CD14-positive monocyte (primary cell): ENCODE measurements around the gene RAB20. TPM values are rescaled to one million over a fixed set of nuclear protein-coding genes. Genes with fewer than 3 reads are reported as not detected.

ENCODE experiments used
- DNase-seq, 3 donors: peaks; one replicate each; pipeline ENCODE4 v3.0.0-alpha.2; 2011 to 2022
- H2AFZ ChIP-seq: 2 replicates; pipeline ENCODE4 v1.6.0; 2012; ENCODE audit warnings: mild to moderate bottlenecking, low read depth, low read length, inconsistent platforms; ENCODE audit not compliant: insufficient read depth, poor library complexity, severe bottlenecking
- H3K27ac ChIP-seq, 2 donors: 1 replicate in 1 of 2; 2 replicates in 1 of 2; pipeline ENCODE4 v1.5.1; 2012 to 2013; ENCODE audit warnings: low read length in 2 of 2, control low read depth in 1 of 2, inconsistent platforms in 1 of 2, low read depth in 1 of 2, mild to moderate bottlenecking in 1 of 2
- H3K27me3 ChIP-seq, 2 donors: one replicate each; pipeline versions ENCODE4 v1.6.0 to v1.6.1; 2011 to 2013; ENCODE audit warnings: low read length in 2 of 2; ENCODE audit not compliant: control insufficient read depth in 2 of 2, insufficient read depth in 2 of 2
- H3K36me3 ChIP-seq, 2 donors: replicated peaks in 1 of 2; 1 replicate in 1 of 2; 2 replicates in 1 of 2; pipeline versions ENCODE4 v1.5.1 to v1.6.1; 2012 to 2013; ENCODE audit warnings: low read length in 2 of 2, control low read depth in 1 of 2, inconsistent platforms in 1 of 2, mild to moderate bottlenecking in 1 of 2; ENCODE audit not compliant: insufficient read depth in 2 of 2, control insufficient read depth in 1 of 2
- H3K4me1 ChIP-seq, 2 donors: 1 replicate in 1 of 2; 2 replicates in 1 of 2; pipeline versions ENCODE4 v1.5.1 to v1.6.1; 2012 to 2013; ENCODE audit warnings: low read length in 2 of 2, control low read depth in 1 of 2, inconsistent platforms in 1 of 2, mild to moderate bottlenecking in 1 of 2, moderate library complexity in 1 of 2; ENCODE audit not compliant: insufficient read depth in 2 of 2, control insufficient read depth in 1 of 2
- H3K4me2 ChIP-seq: replicated peaks from 2 replicates; pipeline ENCODE3; 2012; ENCODE audit warnings: low read length, moderate library complexity, mild to moderate bottlenecking; ENCODE audit not compliant: poor library complexity, severe bottlenecking; ENCODE audit errors: extremely low read depth
- H3K4me3 ChIP-seq, 3 experiments: fragments of 200-600 bp in 1 of 3; sonication (generic) in 1 of 3; replicated peaks in 1 of 3; 1 replicate in 2 of 3; 2 replicates in 1 of 3; pipeline ENCODE4 v1.5.1; 2011 to 2013; ENCODE audit warnings: low read length in 3 of 3, mild to moderate bottlenecking in 3 of 3, control low read depth in 2 of 3, low read depth in 2 of 3, inconsistent platforms in 1 of 3, moderate library complexity in 1 of 3
- H3K79me2 ChIP-seq: 2 replicates; pipeline ENCODE4 v1.6.0; 2012; ENCODE audit warnings: mild to moderate bottlenecking, control low read depth, inconsistent platforms, low read length, moderate library complexity; ENCODE audit not compliant: insufficient read depth
- H3K9ac ChIP-seq: 2 replicates; pipeline ENCODE4 v1.6.0; 2017; ENCODE audit warnings: low read length, mild to moderate bottlenecking; ENCODE audit not compliant: insufficient read depth, poor library complexity, severe bottlenecking
- H3K9me3 ChIP-seq, 2 donors: replicated peaks in 1 of 2; 1 replicate in 1 of 2; 2 replicates in 1 of 2; pipeline versions ENCODE4 v1.5.1 to v1.6.1; 2012 to 2013; ENCODE audit warnings: low read length in 2 of 2, control low read depth in 1 of 2; ENCODE audit not compliant: control insufficient read depth in 1 of 2, insufficient read depth in 1 of 2
- H4K20me1 ChIP-seq: 2 replicates; pipeline ENCODE4 v1.6.0; 2012; ENCODE audit warnings: mild to moderate bottlenecking, low read length, control low read depth, moderate library complexity; ENCODE audit not compliant: insufficient read depth
- H3K27ac Mint-ChIP-seq, 7 donors: one replicate each; pipeline ENCODE4 v1.8.0; 2020; ENCODE audit warnings: mild to moderate bottlenecking in 7 of 7, mixed read lengths in 7 of 7, moderate library complexity in 6 of 7, inconsistent platforms in 2 of 7
- H3K27me3 Mint-ChIP-seq, 3 donors: one replicate each; pipeline ENCODE4 v1.8.0; 2021 to 2022; ENCODE audit warnings: low read depth in 3 of 3, mild to moderate bottlenecking in 3 of 3, mixed read lengths in 3 of 3, moderate library complexity in 3 of 3, inconsistent platforms in 1 of 3
- H3K36me3 Mint-ChIP-seq, 2 donors: one replicate each; pipeline ENCODE4 v1.8.0; 2020; ENCODE audit warnings: mixed read lengths in 2 of 2, inconsistent platforms in 1 of 2, mild to moderate bottlenecking in 1 of 2
- H3K4me1 Mint-ChIP-seq: one replicate; pipeline ENCODE4 v1.8.0; 2020; ENCODE audit warnings: mild to moderate bottlenecking, mixed read lengths
- H3K4me3 Mint-ChIP-seq, 2 donors: one replicate each; pipeline ENCODE4 v1.8.0; 2020; ENCODE audit warnings: mild to moderate bottlenecking in 2 of 2, mixed read lengths in 2 of 2, moderate library complexity in 1 of 2
- H3K9me3 Mint-ChIP-seq, 7 donors: one replicate each; pipeline ENCODE4 v1.8.0; 2020 to 2022; ENCODE audit warnings: mixed read lengths in 7 of 7, mild to moderate bottlenecking in 6 of 7, moderate library complexity in 6 of 7, inconsistent platforms in 2 of 7
- WGBS: methylation state at CpG from one replicate; pipeline ENCODE4 v1.1.5; 2013; ENCODE audit warnings: missing lambda C conversion rate; ENCODE audit not compliant: insufficient coverage; 5-methylcytosine and 5-hydroxymethylcytosine counted together
- intact Hi-C, 2 donors: fragments of 100-400 bp; cut with micrococcal nuclease; formaldehyde crosslinking; loops; one replicate each; pipeline versions ENCODE4 v1.15.0 to v1.15.1; 2023
- polyA plus RNA-seq, 3 donors: library from polyadenylated mRNA; depleted of rRNA in 1 of 3; unstranded in 2 of 3; stranded (reverse) in 1 of 3; fragments of 300-500 nt in 2 of 3; fragments of >200 nt in 1 of 3; fragmentation: Illumina TruSeq in 2 of 3; gene quantifications; 1 replicate in 2 of 3; 2 replicates in 1 of 3; pipeline ENCODE4 v1.2.3, GENCODE V29; 2012 to 2021
- TF ChIP-seq, protein P1 (sequence below): fragments of 200-600 bp; IDR thresholded peaks from one replicate; pipeline ENCODE4 v1.8.0; 2022; ENCODE audit warnings: antibody characterized with exemption, mild to moderate bottlenecking

RAB20 gene
- polyA plus RNA-seq, 3 donors: 37.8 to 77.5 (median 43.1) TPM

DNA sequence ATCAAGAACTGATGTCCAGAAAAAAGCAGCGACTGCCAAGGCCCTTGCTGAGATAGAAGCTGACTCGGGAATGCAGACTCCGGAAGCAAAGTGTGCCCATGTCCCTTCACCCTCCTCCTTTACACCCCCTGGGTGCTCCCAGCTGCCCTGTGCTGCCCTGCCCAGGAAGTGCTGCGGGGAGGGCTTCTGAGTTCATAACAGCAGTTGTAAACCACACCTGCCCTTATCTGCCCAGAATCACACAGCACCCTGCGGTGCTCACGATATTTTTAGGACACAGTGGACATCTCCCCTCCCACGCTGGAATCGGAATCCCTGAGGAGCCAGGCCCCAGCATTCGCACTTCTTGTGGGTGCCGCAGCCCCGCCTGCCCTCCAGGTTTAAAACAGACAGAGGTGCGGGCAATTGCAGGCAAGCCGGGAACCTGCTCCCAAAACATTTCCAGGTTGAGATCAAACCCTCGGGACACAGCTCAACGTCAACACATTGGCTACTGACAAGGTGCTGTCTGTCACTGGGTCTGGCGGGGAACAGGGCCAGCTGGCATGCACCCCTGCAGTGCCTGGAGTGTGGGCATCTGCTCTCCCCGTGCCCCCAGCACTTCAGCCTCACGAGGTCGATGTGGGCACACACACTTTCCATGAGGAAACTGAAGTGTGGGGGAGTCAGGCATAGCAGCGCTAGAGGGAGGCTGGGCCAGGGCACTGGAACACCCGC lies 36.8 kb downstream of the RAB20 start:
- Histone ChIP-seq H3K27me3 (no peaks in the 10 kb centered on the region), H3K27ac (no peak overlapping the region), H3K36me3 (peaks cover 7 to 19% of the 10 kb centered on the region in 2 donors), H2AFZ (no peak overlapping the region), H3K4me3 (no peak overlapping the region), H3K4me1 (peaks cover 85 to 94% of the 10 kb centered on the region in 2 donors), H3K9ac (no peak overlapping the region), H3K4me2 (peak overlapping the region; percentile 21), H4K20me1 (peaks cover 25% of the 10 kb centered on the region), H3K9me3 (no peaks in the 10 kb centered on the region), H3K79me2 (peaks cover 64% of the 10 kb centered on the region)
- Mint-ChIP-seq H3K4me1 (peaks cover 97% of the 10 kb centered on the region), H3K9me3 (peaks cover 0 to 1% (median 0%) of the 10 kb centered on the region in 7 donors), H3K4me3 (peak overlapping the region; percentile 42 to 76), H3K27ac (peak overlapping the region in 6 of 7 donors; percentile 42 to 80 (median 67)), H3K27me3 (peaks cover 0 to 8% (median 0%) of the 10 kb centered on the region in 3 donors), H3K36me3 (peaks cover 48 to 54% of the 10 kb centered on the region in 2 donors)
- DNase-seq: no peak
- TF ChIP-seq, protein P1, sequence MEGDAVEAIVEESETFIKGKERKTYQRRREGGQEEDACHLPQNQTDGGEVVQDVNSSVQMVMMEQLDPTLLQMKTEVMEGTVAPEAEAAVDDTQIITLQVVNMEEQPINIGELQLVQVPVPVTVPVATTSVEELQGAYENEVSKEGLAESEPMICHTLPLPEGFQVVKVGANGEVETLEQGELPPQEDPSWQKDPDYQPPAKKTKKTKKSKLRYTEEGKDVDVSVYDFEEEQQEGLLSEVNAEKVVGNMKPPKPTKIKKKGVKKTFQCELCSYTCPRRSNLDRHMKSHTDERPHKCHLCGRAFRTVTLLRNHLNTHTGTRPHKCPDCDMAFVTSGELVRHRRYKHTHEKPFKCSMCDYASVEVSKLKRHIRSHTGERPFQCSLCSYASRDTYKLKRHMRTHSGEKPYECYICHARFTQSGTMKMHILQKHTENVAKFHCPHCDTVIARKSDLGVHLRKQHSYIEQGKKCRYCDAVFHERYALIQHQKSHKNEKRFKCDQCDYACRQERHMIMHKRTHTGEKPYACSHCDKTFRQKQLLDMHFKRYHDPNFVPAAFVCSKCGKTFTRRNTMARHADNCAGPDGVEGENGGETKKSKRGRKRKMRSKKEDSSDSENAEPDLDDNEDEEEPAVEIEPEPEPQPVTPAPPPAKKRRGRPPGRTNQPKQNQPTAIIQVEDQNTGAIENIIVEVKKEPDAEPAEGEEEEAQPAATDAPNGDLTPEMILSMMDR: no peak
- 35% methylated on average over 14 of the region's 21 CpGs for WGBS
- intact Hi-C loops: loop anchor here (5.0 to 10.0 kb wide), 3 partner anchors 38 to 190 kb away; partner anchors contain the start of genes ING1 (in 1 of the 2) and RAB20 (in 1 of the 2)

DNA sequence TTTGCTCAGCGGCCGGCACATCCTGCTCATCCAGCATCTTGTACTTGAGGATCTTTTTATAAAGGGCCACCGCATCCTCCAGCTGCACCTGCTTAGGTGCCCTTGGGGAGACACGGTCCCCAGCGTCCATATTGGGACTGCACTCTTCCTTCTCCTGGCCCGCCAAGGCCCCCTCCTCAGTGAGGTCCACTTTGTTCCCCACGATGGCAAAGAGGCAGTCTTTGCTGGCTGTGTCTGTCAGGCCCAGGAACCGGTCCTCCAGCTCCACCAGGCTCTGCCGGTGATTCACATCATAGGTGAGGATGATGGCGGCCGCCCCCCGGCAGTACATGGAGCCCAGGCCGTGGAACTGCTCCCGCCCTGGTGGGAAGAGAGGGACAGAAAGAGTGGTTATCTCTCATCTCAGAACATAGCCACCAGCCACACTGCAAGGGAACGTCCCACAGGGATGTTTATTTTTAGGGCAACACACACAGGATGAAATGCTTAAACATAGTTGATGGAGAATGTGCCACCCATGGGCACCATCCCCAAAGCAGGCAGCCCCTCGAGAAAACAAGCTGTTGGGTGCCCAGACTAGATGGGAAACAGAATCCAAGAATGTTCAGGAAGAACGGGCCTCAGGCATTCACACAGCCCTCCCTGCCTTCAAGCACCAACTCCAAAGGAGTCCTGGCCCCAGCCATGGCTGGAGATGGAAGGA lies 37.5 kb downstream of the RAB20 start:
- Histone ChIP-seq H3K9ac (no peak overlapping the region), H2AFZ (no peak overlapping the region)
- peak overlapping the region in 5 of 7 donors; percentile 64 to 80 (median 69) for H3K27ac Mint-ChIP-seq

More for the DNA sequence above, 37.5 kb downstream of the RAB20 start:
- Mint-ChIP-seq H3K9me3 (peaks cover 0 to 1% (median 0%) of the 10 kb centered on the region in 7 donors), H3K4me3 (peak overlapping the region in 1 of 2 donors; percentile 76), H3K36me3 (peaks cover 53% of the 10 kb centered on the region in 2 donors), H3K27me3 (peaks cover 0 to 8% (median 0%) of the 10 kb centered on the region in 3 donors), H3K4me1 (peaks cover 98% of the 10 kb centered on the region)
- WGBS: over 99% methylated on average over 9 of the region's 17 CpGs
- H3K79me2 ChIP-seq: peaks cover 63% of the 10 kb centered on the region
- H3K9me3 ChIP-seq: no peaks in the 10 kb centered on the region
- peaks cover 25% of the 10 kb centered on the region for H4K20me1 ChIP-seq
- TF ChIP-seq, protein P1: no peak
- peaks cover 7 to 19% of the 10 kb centered on the region in 2 donors for H3K36me3 ChIP-seq
- DNase-seq: no peak
- H3K27me3 ChIP-seq: no peaks in the 10 kb centered on the region
- intact Hi-C loops: loop anchor here (5.0 to 10.0 kb wide), 3 partner anchors 38 to 191 kb away; partner anchors contain the start of genes ING1 (in 1 of the 2) and RAB20 (in 1 of the 2)
- H3K27ac ChIP-seq: no peak overlapping the region
- peak overlapping the region; percentile 21 for H3K4me2 ChIP-seq
- H3K4me3 ChIP-seq: no peak overlapping the region
- H3K4me1 ChIP-seq: peaks cover 85 to 94% of the 10 kb centered on the region in 2 donors
